ENCODE results near the gene MS4A10.

- TF ChIP-seq, protein P1, sequence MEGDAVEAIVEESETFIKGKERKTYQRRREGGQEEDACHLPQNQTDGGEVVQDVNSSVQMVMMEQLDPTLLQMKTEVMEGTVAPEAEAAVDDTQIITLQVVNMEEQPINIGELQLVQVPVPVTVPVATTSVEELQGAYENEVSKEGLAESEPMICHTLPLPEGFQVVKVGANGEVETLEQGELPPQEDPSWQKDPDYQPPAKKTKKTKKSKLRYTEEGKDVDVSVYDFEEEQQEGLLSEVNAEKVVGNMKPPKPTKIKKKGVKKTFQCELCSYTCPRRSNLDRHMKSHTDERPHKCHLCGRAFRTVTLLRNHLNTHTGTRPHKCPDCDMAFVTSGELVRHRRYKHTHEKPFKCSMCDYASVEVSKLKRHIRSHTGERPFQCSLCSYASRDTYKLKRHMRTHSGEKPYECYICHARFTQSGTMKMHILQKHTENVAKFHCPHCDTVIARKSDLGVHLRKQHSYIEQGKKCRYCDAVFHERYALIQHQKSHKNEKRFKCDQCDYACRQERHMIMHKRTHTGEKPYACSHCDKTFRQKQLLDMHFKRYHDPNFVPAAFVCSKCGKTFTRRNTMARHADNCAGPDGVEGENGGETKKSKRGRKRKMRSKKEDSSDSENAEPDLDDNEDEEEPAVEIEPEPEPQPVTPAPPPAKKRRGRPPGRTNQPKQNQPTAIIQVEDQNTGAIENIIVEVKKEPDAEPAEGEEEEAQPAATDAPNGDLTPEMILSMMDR (IDR thresholded peaks at IDR 0.05; ENCODE audit: poor library complexity, severe bottlenecking) = no peak
- TF ChIP-seq REST (IDR thresholded peaks at IDR 0.05; ENCODE audit: borderline replicate concordance) (no peak), EP300 (conservative IDR thresholded peaks at IDR 0.05; ENCODE audit: poor library complexity, severe bottlenecking) (no peak)
Measured at GRCh38 chr11:60847896-60848295, 62.8 kb downstream of the MS4A10 start.

Measured in neural cell (in vitro differentiated cells).